Posterior vena cava (tissue), 2 donors: Measurements from ENCODE around the gene ORMDL1. TPM values are rescaled to one million over a fixed set of nuclear protein-coding genes. Genes with fewer than 3 reads are reported as not detected.
"Not testable (repeated sequence)": the region's sequence is repeated elsewhere in the genome, so short reads cannot be mapped to it uniquely, and the experiment has no call there.

Source experiments
- DNase-seq: peaks from one replicate; pipeline ENCODE4 v3.0.0-alpha.2; 2020; ENCODE audit warnings: low spot score
- intact Hi-C, 2 donors: fragments of 100-400 bp; cut with DNase I; formaldehyde crosslinking; loops; one replicate each; pipeline versions ENCODE4 v1.14.1 to v1.14.2; 2022 to 2023
- total RNA-seq, 2 donors: library from RNA; stranded (reverse); fragmentation: NEBNext Ultra II Directional; extraction: Animal tissue kit (Norgen Biotek cat#: 25700); gene quantifications; one replicate each; pipeline ENCODE4 v1.2.1, GENCODE V29; 2021
- donor health status: DM: yes; HTN: yes; CAD: no.
- donor health status: DM: yes; HTN: yes; CAD: no.

Gene ORMDL1
- total RNA-seq, 2 donors from 2014 or later, result 42.0 to 47.3 TPM

DNA sequence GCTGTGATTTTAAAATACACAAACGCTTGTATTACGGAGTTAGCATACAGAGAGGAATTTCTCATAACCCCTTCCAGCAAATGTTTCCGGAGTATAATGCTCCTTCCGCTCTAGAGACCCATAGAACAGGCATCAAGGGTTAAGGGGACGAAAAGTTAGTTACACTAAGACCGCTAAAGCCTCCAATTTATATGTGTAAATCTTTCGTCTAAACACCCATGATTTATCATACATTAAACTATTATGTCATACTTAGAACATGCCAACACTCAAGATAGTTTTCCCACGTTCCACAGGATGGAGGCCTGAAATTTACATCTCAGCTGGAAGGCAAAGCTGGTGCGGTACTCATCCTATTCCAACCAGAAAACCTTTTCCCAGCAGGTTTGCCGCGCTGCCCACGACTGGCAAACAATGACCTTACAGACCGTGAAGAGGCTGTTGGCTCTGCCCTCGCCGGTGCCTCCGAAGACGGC, 650 bp downstream of the ORMDL1 start:
- no peak for DNase-seq
- intact Hi-C loops, result no loop called here

DNA sequence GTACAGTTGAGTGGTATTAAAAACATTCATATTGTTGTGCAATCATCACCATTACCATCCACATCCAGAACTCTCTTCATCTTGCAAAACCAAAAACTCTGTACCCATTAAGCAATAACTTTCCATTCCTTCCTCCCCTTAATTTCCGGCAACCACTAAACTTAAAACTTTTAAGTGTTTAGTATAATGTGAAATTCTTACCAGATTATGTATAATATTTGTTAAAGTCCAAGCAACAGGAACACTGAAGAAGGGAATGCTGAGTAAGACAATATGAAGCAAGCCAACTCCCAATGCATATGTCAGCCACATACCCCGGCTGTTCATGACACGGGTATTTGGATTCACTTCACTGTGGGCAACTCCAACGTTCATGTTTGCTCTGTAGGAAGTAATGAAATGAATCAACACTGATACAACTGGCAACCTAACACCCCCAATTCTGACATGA, 1.9 kb downstream of the ORMDL1 start:
- DNase-seq, result no peak
- intact Hi-C loops, result no loop called here

DNA sequence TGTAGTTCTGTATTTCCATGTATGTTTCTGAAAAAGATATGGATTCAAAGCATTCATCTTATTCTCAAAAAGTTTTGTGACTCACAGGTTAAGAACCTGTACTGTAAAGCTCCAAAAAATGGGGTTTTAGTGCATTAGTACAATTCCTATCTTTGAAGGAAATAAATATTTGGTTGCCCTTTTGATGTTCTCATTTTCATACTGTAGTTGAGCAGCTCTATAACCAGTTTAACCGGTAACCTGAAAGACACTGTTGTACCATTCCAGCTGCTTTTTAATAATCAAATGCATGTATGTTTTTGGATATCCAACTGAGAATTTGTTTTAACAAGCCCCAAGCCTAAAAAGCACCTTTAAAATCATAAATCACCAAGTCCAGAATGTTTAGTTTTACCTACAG, 11.9 kb downstream of the ORMDL1 start:
- DNase-seq, result no peak
- intact Hi-C loops, result no loop called here

DNA sequence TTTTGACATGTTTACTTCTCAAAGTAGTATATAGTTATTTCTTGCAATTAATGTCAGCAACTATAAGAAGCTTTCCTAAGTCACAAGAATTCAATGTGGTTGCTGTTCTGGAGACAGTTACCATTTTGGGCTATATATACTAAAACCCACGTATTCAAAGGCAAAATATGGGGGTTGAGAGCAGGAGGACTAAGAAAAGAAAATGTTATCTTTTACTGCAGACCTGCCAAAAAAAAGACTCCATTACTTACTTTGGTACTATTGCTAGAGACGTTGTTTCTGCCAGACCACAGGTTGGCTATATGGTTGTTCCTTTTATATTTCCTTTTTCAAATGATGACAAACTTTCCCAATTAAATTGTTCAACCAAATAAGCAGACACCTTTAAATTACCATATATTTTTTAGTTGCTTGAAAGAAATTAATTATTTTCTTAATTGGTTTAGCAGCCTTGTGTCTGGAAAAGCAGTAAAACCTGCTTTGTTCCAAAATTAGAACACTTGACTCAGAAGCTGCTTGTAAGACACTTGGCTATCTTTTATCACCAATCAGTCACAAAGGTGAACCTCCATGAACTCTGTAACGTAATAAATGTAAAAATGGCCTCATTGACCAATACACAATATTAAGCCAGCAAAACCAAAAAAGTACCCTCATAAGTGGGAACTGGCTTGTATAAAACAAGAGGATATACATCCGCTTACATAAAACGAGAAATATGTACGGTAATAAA, 13.4 kb downstream of the ORMDL1 start:
- no peak for DNase-seq
- intact Hi-C loops, result no loop called here

DNA sequence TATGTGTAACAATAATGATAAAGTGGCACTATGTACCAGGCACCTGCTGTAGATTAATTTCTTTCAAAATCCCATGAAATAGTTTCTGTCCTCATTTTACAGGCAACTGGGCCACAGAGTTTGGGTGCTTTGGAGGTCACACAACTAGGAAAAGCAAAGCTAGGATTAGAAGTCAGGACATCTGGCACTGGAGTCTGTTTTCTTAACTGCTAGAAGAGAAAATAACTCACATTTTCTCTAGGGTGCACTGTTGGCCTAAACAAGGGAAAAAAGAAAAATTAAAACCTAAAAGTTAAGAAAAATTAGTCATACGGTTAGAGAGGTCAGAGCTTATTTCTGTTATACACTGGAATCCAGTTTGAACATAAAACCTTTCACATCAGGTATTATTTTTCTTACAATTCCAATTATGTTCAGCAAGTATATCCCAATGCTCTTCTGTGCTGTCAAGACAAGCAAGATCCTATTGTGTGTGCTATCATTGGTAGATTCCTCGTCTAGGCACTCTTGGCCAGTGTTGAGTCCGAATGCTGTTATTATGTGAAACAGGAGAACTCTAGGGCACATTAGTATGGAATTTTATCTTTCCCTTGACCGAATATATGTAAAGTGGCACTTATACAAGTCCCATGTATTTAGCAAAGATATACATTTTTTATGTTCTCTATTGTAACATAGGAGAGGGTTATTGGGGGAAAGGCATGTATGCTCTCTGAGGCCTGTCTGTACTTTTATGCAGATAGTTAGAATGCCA, 20.1 kb downstream of the ORMDL1 start:
- intact Hi-C loops, result no loop called here
- DNase-seq, result no peak

DNA sequence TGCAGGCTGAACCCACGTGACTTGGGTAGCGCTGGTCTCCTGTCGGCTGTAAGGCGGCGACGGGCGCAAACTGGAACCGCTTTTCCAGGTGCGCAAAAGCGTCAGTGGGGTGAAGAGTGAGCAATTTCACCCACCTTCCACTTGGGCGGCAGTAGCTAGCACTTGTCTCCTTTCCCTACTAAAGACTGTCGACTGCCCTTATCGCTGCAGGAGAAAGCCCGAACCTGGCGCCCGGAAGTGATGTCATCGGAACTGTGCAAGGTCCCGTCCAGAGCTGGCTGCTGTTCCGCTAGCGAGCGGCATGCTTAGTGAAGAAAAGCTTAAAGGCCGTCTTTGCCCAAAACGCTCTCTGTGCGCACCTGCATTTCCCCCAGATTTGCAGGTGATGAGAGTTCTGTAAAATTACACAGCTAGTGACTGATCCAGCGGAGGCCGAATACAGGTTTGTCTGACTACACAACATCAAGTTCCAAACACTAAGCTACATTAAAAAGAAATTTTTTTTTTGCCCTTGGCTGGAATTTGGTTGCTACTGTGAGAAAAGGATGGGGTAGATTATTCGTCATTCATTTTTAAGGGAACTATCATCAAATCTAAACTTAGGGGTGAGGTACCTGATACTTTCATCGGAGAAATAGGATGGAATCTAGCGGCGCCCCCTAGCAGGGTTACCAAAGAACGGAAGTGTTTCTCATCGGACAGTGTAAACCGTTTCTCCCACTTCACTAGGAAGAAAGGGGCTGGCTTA, 21.4 kb downstream of the ORMDL1 start, which contains the start of gene OSGEPL1:
Gene OSGEPL1, minus strand, starts transcription at position 242 of the 748 bp plus-strand sequence. CDS start 1,152 bp downstream, outside the sequence.
- intact Hi-C loops, result no loop called here
- peak; percentile 98 for DNase-seq

DNA sequence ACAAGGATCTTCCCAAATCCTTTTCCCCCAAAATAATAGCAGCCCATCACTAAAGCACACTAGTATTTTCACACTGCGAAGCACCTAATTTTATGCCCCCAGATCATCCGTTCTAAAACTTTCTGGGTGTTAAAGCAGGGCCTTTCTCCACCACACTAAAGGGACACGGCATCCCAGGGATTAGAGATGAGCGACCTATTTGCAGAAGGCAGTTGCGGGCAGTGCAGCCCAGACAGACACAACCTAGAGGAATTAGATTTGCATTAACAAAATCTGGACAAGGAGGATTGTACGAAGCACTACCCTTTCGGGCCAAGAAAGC, 21.9 kb downstream of the ORMDL1 start:
- intact Hi-C loops, result no loop called here
- DNase-seq, result no peak

DNA sequence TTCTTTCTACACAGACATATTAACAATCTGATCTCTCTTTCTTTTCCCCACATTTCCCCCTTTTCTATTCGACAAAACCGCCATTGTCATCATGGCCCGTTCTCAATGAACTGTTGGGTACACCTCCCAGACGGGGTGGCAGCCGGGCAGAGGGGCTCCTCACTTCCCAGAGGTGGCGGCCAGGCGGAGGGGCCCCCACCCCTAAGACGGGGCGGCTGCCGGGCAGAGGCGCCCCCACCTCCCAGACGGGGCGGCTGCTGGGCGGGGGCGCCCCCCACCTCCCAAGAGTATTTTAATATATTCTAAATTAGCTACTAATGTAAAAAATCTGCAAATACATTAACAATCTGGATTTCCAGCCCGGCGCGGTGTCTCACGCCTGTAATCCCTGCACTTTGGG, 24.0 kb downstream of the ORMDL1 start:
- intact Hi-C loops, DNase-seq: not testable (repeated sequence)

DNA sequence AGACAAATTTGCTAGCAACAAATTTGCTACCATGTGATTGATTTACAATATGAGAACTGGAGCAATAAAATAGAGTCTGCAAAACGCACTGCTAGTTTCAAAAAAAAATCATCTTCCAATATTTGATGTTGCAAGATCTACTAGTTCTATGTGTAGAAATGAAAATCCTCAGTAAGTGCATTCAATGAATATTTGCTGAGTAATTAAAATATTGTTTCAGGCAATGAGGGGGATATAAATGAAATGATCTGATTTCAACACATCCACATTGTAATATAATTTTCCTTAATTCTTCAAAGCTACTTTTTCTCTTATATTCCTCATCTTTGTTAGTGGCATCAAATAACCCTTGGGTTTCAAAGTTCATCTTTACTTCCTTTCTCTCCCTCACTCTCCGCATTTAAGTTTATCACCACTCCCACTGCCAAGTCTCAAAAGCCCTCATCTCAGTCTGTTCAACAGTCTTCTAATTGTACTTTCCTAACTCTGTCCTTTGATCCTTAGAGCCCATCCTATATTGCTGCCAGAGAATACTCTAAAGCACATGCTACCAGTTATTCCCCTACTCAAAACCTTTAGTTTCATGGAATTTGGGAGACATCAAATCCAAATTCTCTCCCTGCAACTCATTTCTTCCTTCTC, 27.7 kb downstream of the ORMDL1 start:
- no peak for DNase-seq
- intact Hi-C loops, result no loop called here

DNA sequence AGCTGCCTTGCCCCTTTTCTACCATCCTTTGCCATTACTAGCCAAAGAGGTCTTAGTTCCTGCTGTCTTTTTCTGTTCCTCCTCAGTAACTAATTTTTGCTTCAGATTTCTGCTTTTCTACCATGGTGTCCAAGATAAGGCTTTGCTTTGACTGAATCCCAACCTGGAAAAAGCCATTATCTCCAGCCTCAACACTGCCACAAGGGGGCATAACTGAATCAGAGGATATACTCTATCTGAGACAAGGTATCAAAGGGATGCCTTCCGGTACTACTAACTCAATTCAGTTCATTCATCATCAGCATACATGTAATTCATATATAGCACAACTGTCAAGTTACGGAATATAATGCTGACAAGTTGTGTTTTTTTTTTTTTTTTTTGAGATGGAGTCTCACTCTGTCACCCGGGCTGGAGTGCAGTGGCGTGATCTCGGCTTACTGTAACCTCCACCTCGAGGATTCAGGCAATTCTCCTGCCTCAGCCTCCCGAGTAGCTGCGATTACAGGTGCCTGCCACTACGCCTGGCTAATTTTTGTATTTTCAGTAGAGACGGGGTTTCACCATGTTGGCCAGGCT, 33.0 kb downstream of the ORMDL1 start:
- intact Hi-C loops, result loop anchor here in 1 of 2 donors (5.0 kb wide), 1 partner anchor 316 kb away; no protein-coding TSS in a partner anchor
- no peak for DNase-seq

DNA sequence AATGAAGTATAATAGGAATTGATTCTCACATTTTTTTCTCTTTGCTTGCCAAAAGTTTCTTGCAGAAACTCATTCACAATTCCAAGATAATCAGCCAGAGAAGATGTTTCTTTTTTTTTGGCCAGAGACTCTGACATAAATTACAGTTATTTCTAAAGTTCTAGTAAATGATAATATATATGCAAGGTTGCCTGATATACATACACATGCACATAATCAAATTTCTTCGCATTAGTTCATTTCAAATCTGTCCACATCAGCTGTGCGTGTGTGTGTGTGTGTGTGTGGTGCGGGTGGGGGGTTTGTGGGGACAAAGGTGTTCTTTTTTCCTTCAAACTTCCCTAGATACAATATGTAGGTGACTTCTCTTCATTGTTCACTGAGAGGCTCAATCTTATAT, 54.7 kb downstream of the ORMDL1 start:
- intact Hi-C loops, result no loop called here
- DNase-seq, result no peak

DNA sequence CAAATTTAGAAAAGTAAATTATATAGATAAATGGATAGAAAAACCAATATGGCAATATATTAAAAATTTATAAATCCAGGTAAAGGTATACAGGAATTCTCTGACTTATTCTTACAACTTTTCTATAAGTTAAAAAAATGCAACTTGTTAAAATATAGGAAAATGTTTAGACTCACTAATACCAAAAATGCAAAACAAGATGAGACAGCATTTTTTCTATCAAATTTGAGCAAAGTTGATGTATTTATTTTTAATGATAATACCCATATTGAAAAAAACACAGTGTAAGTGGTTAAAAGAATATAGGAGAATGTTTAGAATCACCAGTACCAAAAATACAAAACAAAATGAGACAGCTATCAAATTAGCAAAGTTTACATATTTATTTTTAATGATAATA, 57.3 kb downstream of the ORMDL1 start:
- intact Hi-C loops, result no loop called here
- no peak for DNase-seq

DNA sequence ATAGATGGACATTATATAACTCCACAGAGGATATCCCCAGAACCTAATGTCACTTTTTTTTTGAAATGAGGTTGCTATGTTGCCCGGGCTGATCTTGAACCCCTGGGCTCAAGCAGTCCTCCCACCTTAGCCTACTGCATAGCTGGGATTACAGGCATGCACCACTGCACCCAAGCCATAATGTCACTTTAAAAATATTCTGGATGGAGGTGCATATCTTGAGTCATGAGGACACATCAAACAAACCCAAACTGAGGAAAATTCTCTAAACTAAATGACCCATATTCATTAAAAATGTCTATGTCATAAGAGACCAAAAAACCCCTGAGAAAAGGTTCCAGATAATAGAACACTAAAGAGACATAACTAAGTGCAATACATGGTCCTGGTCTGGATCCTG, 57.9 kb downstream of the ORMDL1 start:
- intact Hi-C loops, result no loop called here
- DNase-seq, result no peak

DNA sequence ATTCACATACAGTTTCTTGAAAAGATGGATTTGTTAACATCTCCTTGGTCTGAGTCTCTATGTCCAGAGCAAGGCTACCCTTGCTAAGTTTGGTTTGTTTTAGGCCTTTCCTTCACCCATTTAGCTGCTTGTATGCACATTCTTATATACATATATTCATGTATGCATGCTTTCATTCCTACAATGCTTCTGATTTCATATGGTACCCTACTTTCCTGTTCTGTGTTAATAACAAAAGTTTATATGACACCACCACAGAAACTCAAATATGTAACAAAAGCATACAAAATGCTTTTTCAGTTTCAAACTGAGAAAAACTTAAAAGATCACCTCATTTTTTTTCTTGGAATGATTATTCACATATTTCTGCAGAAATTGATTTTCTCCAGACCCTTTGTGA, 60.9 kb downstream of the ORMDL1 start:
- no peak for DNase-seq
- intact Hi-C loops, result no loop called here

Other genes with a start within 250 kb of the ORMDL1 start
- 10 to 100 TPM; 43.8 to 72.0 TPM for gene SLC40A1, start 203.6 kb downstream of the ORMDL1 start, total RNA-seq
- gene ASNSD1, start 122.9 kb downstream of the ORMDL1 start, total RNA-seq, result 10 to 100 TPM; 32.4 to 36.2 TPM
- gene ANKAR, start 109.7 kb downstream of the ORMDL1 start, total RNA-seq, result 10 to 100 TPM; 14.1 to 15.1 TPM
- 1 to 10 TPM; 4.4 to 5.6 TPM for gene OSGEPL1, start 21.5 kb downstream of the ORMDL1 start, total RNA-seq
- gene PMS1, start 111 bp upstream of the ORMDL1 start, total RNA-seq, result 10 to 100 TPM; 20.1 to 25.2 TPM